Measurements from ENCODE around the gene UXS1. TPM values are rescaled to one million over a fixed set of nuclear protein-coding genes. Genes with fewer than 3 reads are reported as not detected.

The UXS1 gene
- total and polyA plus RNA-seq, 9 of the 15 experiments (the other 6 are each of a cell fraction or from before 2014, with no cell fraction given), result 5.8 to 25.8 (median 15.0) TPM

GRCh38 chr2:106109675-106110424 lies 84.3 kb downstream of the UXS1 start:
- Histone ChIP-seq H3K27me3 (ENCODE audit: control insufficient read depth in 2 of 2, insufficient read depth in 2 of 2, low read length in 2 of 2) (no peaks in the 10 kb centered on the region), H3K4me2 (ENCODE audit: insufficient read depth, low read length) (no peak overlapping the region), H3K27ac (ENCODE audit: extremely low read depth, low read depth, low read length) (no peak overlapping the region), H3K9me1 (ENCODE audit: control insufficient read depth, insufficient read depth, low read length) (no peaks in the 10 kb centered on the region), H3K9ac (ENCODE audit: insufficient read depth in 1 of 2, low read depth in 2 of 2, low read length in 2 of 2) (no peak overlapping the region), H3K36me3 (ENCODE audit: control insufficient read depth, insufficient read depth, low read length) (peaks cover 56% of the 10 kb centered on the region), H2AFZ (ENCODE audit: low read depth, low read length) (no peak overlapping the region), H3K4me3 (no peak overlapping the region), H3K79me2 (ENCODE audit: control insufficient read depth, insufficient read depth, low read length) (0 out of 3 replicates have a peak, but pooled peaks cover under 1% of the 10 kb centered on the region), H4K20me1 (replicated peaks; ENCODE audit: control insufficient read depth, insufficient read depth, low read length) (peaks cover 2% of the 10 kb centered on the region), H3K4me1 (replicated peaks in 1 of 2; ENCODE audit: control insufficient read depth in 2 of 2, insufficient read depth in 2 of 2, low read length in 2 of 2) (peaks cover 4 to 6% of the 10 kb centered on the region in 2 experiments; a peak in 3 of 5 replicates), H3K9me3 (replicated peaks; ENCODE audit: control insufficient read depth, insufficient read depth, low read depth, low read length) (no peaks in the 10 kb centered on the region)
- POLR2A ChIA-PET, result no interaction called here
- CTCF ChIA-PET (ENCODE audit: low intra/inter-chr PET ratio), result no interaction called here
- FAIRE-seq (no peak), DNase-seq (ENCODE audit: extremely low read depth in 1 of 4, low spot score in 3 of 4) (no peak), ATAC-seq (no peak)
- in situ Hi-C loops (cut with MboI) (loop anchor here (10.0 kb wide), 1 partner anchor 435 kb away; no protein-coding TSS in a partner anchor), intact Hi-C loops (cut with micrococcal nuclease) (loop anchor here (5.0 kb wide), 1 partner anchor 97 kb away; no protein-coding TSS in a partner anchor)
- BruUV-seq (replicated peaks), result no TSS peak
- TF ChIP-seq ZNF140 (CRISPR knock-in tag; IDR thresholded peaks at IDR 0.05), result no peak
- TF ChIP-seq GMEB1 (CRISPR knock-in tag; IDR thresholded peaks at IDR 0.05), result no peak
- no peak for TF ChIP-seq NFYB (IDR thresholded peaks at IDR 0.05; ENCODE audit: extremely low read depth, insufficient read length)
- TF ChIP-seq ESRRB (CRISPR knock-in tag; IDR thresholded peaks at IDR 0.05; ENCODE audit: borderline replicate concordance), result no peak
- no peak for TF ChIP-seq ZNF696 (CRISPR knock-in tag; conservative IDR thresholded peaks at IDR 0.05)
- WGBS (ENCODE audit: insufficient coverage, low coverage, missing lambda C conversion rate), result 90% methylated on average over 13 of the region's 13 CpGs

All from K562 (cell line).